ENCODE results near the gene JPH3. TPM values are rescaled to one million over a fixed set of nuclear protein-coding genes. Genes with fewer than 3 reads are reported as not detected.

Gene JPH3
- total RNA-seq, 1 donor from 2014 or later = 0.16 TPM

GRCh38 chr16:87697792-87698191, 95.5 kb downstream of the JPH3 start:
- Mint-ChIP-seq H3K4me3 (ENCODE audit: low read depth) (no peak overlapping the region), H3K4me1 (ENCODE audit: low read depth) (peaks cover 19% of the 10 kb centered on the region), H3K36me3 (ENCODE audit: low read depth) (peaks cover 19% of the 10 kb centered on the region), H3K27ac (no peak overlapping the region), H3K9me3 (no peaks in the 10 kb centered on the region), H3K27me3 (ENCODE audit: low read depth) (no peaks in the 10 kb centered on the region)
- no peak for DNase-seq (ENCODE audit: low spot score)
- intact Hi-C loops (cut with micrococcal nuclease) = no loop called here

- Mint-ChIP-seq H3K4me1 (ENCODE audit: low read depth) (peaks cover 23% of the 10 kb centered on the region), H3K9me3 (no peaks in the 10 kb centered on the region), H3K27me3 (ENCODE audit: low read depth) (no peaks in the 10 kb centered on the region), H3K36me3 (ENCODE audit: low read depth) (peaks cover 23% of the 10 kb centered on the region), H3K27ac (no peak overlapping the region), H3K4me3 (ENCODE audit: low read depth) (no peak overlapping the region)
- intact Hi-C loops (cut with micrococcal nuclease) = no loop called here
- DNase-seq (ENCODE audit: low spot score) = no peak
These were observed 95.9 kb downstream of the JPH3 start for GRCh38 chr16:87698241-87698640.

DNA sequence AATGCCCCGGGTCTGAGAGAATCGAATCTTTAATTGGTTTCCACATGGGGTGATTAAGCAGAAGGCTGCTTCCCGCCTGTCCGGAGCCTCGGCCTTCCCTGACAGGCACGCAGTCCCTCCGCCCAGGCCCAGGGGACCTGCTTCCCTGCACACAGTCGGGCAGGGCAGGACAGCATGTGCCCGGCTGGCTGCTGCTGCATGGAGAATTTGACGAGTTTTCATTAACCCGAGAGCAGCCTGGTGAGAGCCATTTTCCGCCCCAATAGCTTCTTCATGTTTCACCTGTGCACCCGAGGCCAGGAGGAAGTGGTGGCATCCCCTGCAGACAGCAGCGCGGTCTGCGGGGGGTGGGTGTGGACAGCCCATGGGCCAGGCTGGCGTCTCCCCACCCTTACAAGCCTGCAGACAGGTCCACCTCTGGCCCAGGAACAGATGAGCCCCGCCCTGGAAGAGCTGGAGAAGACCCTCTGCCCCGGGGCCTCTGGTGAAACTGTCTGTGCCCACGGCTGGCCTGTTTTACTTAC, 96.4 kb downstream of the JPH3 start:
- no peaks in the 10 kb centered on the region for H3K27me3 Mint-ChIP-seq (ENCODE audit: low read depth)
- no peak for DNase-seq (ENCODE audit: low spot score)
- no peak overlapping the region for H3K4me3 Mint-ChIP-seq (ENCODE audit: low read depth)
- peaks cover 26% of the 10 kb centered on the region for H3K4me1 Mint-ChIP-seq (ENCODE audit: low read depth)
- no peak overlapping the region for H3K27ac Mint-ChIP-seq
- H3K9me3 Mint-ChIP-seq = no peaks in the 10 kb centered on the region
- peaks cover 28% of the 10 kb centered on the region for H3K36me3 Mint-ChIP-seq (ENCODE audit: low read depth)
- intact Hi-C loops (cut with micrococcal nuclease) = no loop called here

- H3K27ac Mint-ChIP-seq = no peak overlapping the region
- H3K36me3 Mint-ChIP-seq (ENCODE audit: low read depth) = peaks cover 28% of the 10 kb centered on the region
- intact Hi-C loops (cut with micrococcal nuclease) = no loop called here
- H3K9me3 Mint-ChIP-seq = no peaks in the 10 kb centered on the region
- H3K27me3 Mint-ChIP-seq (ENCODE audit: low read depth) = no peaks in the 10 kb centered on the region
- H3K4me1 Mint-ChIP-seq (ENCODE audit: low read depth) = peaks cover 28% of the 10 kb centered on the region
- DNase-seq (ENCODE audit: low spot score) = no peak
- H3K4me3 Mint-ChIP-seq (ENCODE audit: low read depth) = no peak overlapping the region
These were observed 98.2 kb downstream of the JPH3 start for GRCh38 chr16:87700406-87701077.

- H3K27me3 Mint-ChIP-seq (ENCODE audit: low read depth) = no peaks in the 10 kb centered on the region
- H3K4me1 Mint-ChIP-seq (ENCODE audit: low read depth) = peaks cover 28% of the 10 kb centered on the region
- no peak overlapping the region for H3K27ac Mint-ChIP-seq
- H3K4me3 Mint-ChIP-seq (ENCODE audit: low read depth) = no peak overlapping the region
- intact Hi-C loops (cut with micrococcal nuclease) = no loop called here
- H3K36me3 Mint-ChIP-seq (ENCODE audit: low read depth) = peaks cover 28% of the 10 kb centered on the region
- DNase-seq (ENCODE audit: low spot score) = no peak
- H3K9me3 Mint-ChIP-seq = no peaks in the 10 kb centered on the region
These were observed 98.8 kb downstream of the JPH3 start for GRCh38 chr16:87701078-87701460.

DNA sequence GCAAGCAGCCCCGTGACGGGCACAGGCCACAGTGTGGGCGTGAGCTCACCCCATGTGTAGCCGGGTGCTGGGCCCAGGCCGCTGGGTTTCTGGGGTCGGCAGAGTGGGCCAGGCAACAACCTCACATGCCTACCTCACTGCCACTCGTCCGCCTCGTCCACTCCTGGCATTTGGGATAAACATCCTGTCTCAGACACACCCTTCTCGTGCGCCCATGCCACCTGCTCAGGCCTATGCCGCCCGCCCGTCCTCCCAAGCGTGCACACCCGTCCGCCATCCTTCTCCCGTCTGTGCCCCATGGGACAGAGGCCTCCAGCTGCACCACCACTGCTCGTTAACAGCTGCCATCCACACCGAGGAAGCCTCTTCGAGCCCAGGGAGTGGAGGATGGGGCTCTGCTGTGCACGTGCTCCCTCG, 99.2 kb downstream of the JPH3 start:
- intact Hi-C loops (cut with micrococcal nuclease) = no loop called here
- no peak overlapping the region for H3K4me3 Mint-ChIP-seq (ENCODE audit: low read depth)
- H3K9me3 Mint-ChIP-seq = no peaks in the 10 kb centered on the region
- peaks cover 28% of the 10 kb centered on the region for H3K36me3 Mint-ChIP-seq (ENCODE audit: low read depth)
- no peaks in the 10 kb centered on the region for H3K27me3 Mint-ChIP-seq (ENCODE audit: low read depth)
- no peak for DNase-seq (ENCODE audit: low spot score)
- peaks cover 28% of the 10 kb centered on the region for H3K4me1 Mint-ChIP-seq (ENCODE audit: low read depth)
- H3K27ac Mint-ChIP-seq = no peak overlapping the region

DNA sequence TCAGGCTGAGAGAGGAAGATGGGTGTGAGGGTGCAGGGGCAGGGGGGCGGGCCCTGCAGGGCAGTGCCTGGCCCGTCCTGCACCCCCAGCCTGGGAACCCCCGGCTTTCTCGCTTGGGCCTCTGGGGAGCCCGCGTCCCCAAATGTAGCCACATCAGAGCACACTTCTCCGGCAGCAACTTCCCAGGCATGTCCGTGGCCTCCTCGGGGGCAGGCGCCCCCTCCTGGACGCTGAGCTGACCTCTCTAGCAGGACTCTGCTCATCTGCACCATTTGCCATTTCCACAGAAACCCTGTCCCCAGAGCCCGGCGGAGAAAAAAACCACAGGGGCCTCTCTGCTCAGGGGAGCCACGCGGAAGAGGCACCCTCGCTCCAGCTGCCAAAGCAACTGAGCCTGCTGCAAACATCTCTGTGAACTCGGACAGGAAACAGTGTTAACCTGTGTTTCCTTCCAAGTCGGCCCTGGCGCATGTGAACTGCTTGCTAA, 100.1 kb downstream of the JPH3 start:
- H3K27me3 Mint-ChIP-seq (ENCODE audit: low read depth) = no peaks in the 10 kb centered on the region
- peaks cover 28% of the 10 kb centered on the region for H3K36me3 Mint-ChIP-seq (ENCODE audit: low read depth)
- H3K9me3 Mint-ChIP-seq = no peaks in the 10 kb centered on the region
- H3K4me3 Mint-ChIP-seq (ENCODE audit: low read depth) = no peak overlapping the region
- peak overlapping the region; percentile 62 for H3K27ac Mint-ChIP-seq
- intact Hi-C loops (cut with micrococcal nuclease) = no loop called here
- peaks cover 28% of the 10 kb centered on the region for H3K4me1 Mint-ChIP-seq (ENCODE audit: low read depth)
- DNase-seq (ENCODE audit: low spot score) = peak; percentile 16

DNA sequence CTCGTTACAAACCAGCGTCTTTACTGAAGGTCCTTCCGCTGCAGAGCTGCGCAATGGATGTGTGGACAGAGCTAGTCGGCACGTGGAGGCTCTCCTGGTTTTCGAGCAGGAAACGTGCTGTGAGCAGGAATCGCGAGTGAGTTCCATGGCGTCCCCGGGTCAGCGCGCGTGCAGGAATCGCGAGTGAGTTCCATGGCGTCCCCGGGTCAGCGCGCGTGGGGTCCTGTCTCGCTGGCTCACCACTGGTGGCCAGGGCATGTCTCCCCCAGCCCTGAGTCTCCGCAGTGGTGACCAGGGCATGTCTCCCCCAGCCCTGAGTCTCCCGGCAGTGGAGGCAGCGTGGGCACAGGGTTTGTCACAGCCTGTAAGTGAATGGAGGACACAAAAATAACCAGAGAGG, 100.8 kb downstream of the JPH3 start:
- no peaks in the 10 kb centered on the region for H3K27me3 Mint-ChIP-seq (ENCODE audit: low read depth)
- peaks cover 33% of the 10 kb centered on the region for H3K36me3 Mint-ChIP-seq (ENCODE audit: low read depth)
- intact Hi-C loops (cut with micrococcal nuclease) = no loop called here
- no peaks in the 10 kb centered on the region for H3K9me3 Mint-ChIP-seq
- no peak overlapping the region for H3K4me3 Mint-ChIP-seq (ENCODE audit: low read depth)
- H3K27ac Mint-ChIP-seq = no peak overlapping the region
- H3K4me1 Mint-ChIP-seq (ENCODE audit: low read depth) = peaks cover 26% of the 10 kb centered on the region
- no peak for DNase-seq (ENCODE audit: low spot score)

DNA sequence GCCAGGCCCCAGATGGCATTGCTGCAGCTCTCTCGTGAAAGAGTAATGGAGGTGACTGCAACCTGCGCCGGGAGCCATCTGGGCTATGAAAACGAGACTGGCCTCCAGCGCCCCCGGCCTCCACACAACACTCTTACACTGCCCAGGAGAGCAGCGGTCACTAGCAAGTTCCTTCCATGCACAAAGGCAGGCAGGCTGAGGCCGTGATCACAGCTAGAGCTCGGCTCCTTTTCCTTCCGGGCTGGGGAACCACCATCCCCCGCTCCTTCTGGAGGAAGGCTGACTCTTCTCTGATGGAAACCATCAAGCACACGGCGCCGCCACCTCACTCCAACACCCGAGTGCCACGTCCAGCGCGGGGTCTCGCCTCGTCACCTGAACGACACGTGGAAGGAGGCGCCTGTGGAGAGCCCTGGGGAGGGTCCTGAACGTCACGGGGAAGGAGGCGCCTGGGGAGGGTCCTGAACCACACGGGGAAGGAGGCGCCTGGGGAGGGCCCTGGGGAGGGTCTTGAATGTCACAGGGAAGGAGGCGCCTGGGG, 101.6 kb downstream of the JPH3 start:
- Mint-ChIP-seq H3K27ac (no peak overlapping the region), H3K27me3 (ENCODE audit: low read depth) (no peaks in the 10 kb centered on the region), H3K4me1 (ENCODE audit: low read depth) (peaks cover 22% of the 10 kb centered on the region), H3K9me3 (no peaks in the 10 kb centered on the region), H3K4me3 (ENCODE audit: low read depth) (no peak overlapping the region), H3K36me3 (ENCODE audit: low read depth) (peaks cover 36% of the 10 kb centered on the region)
- intact Hi-C loops (cut with micrococcal nuclease) = no loop called here
- no peak for DNase-seq (ENCODE audit: low spot score)

GRCh38 chr16:87704754-87705353, 102.5 kb downstream of the JPH3 start:
- intact Hi-C loops (cut with micrococcal nuclease) = no loop called here
- Mint-ChIP-seq H3K4me3 (ENCODE audit: low read depth) (no peak overlapping the region), H3K27me3 (ENCODE audit: low read depth) (no peaks in the 10 kb centered on the region), H3K36me3 (ENCODE audit: low read depth) (peaks cover 34% of the 10 kb centered on the region), H3K4me1 (ENCODE audit: low read depth) (peaks cover 21% of the 10 kb centered on the region), H3K9me3 (no peaks in the 10 kb centered on the region), H3K27ac (no peak overlapping the region)
- no peak for DNase-seq (ENCODE audit: low spot score)

DNA sequence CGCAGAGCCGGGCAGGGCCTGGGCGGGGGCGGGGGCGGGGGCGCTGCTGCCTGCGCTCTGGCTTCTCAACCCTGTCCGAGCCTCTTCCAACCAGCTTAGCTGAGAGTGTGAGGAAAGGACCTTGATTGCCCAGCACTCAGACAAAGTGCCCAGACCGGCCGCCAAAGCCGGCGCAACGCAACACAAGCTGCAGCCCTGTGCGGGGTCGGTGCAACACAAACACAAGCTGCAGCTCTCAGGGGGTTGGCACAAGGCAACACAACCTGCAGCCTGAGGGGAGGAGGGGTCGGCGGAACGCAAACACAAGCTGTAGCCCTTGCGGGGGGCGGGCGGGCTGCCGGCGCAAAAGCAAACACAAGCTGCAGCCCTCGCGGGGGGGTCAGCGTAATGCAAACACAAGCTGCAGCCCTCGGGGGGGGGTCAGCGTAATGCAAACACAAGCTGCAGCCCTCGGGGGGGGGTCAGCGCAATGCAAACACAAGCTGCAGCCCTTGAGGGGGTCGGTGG, 103.5 kb downstream of the JPH3 start:
- intact Hi-C loops (cut with micrococcal nuclease) = no loop called here
- no peaks in the 10 kb centered on the region for H3K27me3 Mint-ChIP-seq (ENCODE audit: low read depth)
- peaks cover 21% of the 10 kb centered on the region for H3K4me1 Mint-ChIP-seq (ENCODE audit: low read depth)
- H3K9me3 Mint-ChIP-seq = no peaks in the 10 kb centered on the region
- no peak overlapping the region for H3K4me3 Mint-ChIP-seq (ENCODE audit: low read depth)
- H3K27ac Mint-ChIP-seq = no peak overlapping the region
- H3K36me3 Mint-ChIP-seq (ENCODE audit: low read depth) = peaks cover 39% of the 10 kb centered on the region
- no peak for DNase-seq (ENCODE audit: low spot score)

DNA sequence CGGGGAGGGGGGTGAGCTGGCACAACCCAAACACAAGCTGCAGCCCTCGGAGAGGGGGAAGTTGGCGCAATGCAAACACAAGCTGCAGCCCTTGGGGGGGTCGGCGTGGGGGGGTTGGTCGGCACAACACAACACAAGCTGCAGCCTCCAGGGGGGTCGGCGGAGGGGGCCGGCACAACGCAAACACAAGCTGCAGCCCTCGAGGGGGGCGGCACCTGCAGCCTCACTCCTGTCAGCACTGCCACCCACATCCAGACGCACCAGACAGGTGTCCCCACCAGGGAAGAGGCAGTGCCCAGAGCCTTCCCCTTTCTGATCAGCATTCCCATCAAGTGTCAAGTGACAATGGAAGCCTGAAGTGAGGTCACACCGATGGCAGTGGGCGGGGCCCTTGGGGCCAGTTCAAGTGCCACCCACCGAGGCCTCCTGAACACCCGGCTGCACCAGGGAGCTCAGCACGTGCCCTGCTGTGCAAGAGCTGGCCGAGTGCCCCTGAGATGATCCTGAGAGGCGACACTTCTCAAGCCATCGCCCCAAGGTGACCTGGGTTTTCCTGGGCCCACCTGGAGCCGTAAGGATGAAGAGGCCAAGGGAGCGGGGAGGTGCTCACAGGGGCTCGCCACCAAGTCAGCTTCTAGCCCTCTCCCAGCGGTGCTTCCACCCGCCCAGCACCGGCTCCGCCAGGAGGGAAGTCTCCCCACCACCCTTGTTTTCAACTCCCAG, 104.1 kb downstream of the JPH3 start:
- intact Hi-C loops (cut with micrococcal nuclease) = no loop called here
- peaks cover 40% of the 10 kb centered on the region for H3K36me3 Mint-ChIP-seq (ENCODE audit: low read depth)
- DNase-seq (ENCODE audit: low spot score) = no peak
- H3K27me3 Mint-ChIP-seq (ENCODE audit: low read depth) = no peaks in the 10 kb centered on the region
- no peaks in the 10 kb centered on the region for H3K9me3 Mint-ChIP-seq
- H3K4me3 Mint-ChIP-seq (ENCODE audit: low read depth) = no peak overlapping the region
- H3K27ac Mint-ChIP-seq = no peak overlapping the region
- H3K4me1 Mint-ChIP-seq (ENCODE audit: low read depth) = peaks cover 21% of the 10 kb centered on the region

All from activated T-helper 2 cell treated with anti-CD3 and anti-CD28 coated beads, Interferon-gamma antibody, Interleukin-2, Interleukin-4, amounts not matched to agents 10 μg/mL and 5 μg/mL and 100 μg/mL, durations not matched to agents 14 hours and 24 hours and 36 hours (primary cell).